HepG2 (cell line): ENCODE data around the gene C1orf116. TPM values are rescaled to one million over a fixed set of nuclear protein-coding genes. Genes with fewer than 3 reads are reported as not detected.

Source experiments
- ATAC-seq: fragments of 200-7000 bp; cut with Tn5 transposase; 3 replicates; pipeline ENCODE4 v1.9.1; 2020; ENCODE audit warnings: mild to moderate bottlenecking, moderate library complexity
- BruUV-seq: library from RNA; stranded (reverse); fragments of 400-500 nt; replicated peaks from 2 replicates; lab custom pipeline; 2021; lab: Mats Ljungman, UMichigan
- CTCF ChIA-PET: fragments of 300-600 bp; formaldehyde crosslinking; extraction: SDS; loops from one replicate; lab custom pipeline; 2021; ENCODE audit warnings: low total read pairs, inconsistent platforms, low intra/inter-chr PET ratio; lab: Yijun Ruan, JAX
- POLR2A ChIA-PET: fragments of 350-600 bp; sonication (Branson Sonifier 250); formaldehyde crosslinking; loops from one replicate; lab custom pipeline; 2020; ENCODE audit warnings: antibody characterized with exemption, inconsistent platforms; lab: Yijun Ruan, JAX
- DNase-seq: peaks from one replicate; pipeline ENCODE4 v3.0.0-alpha.2; 2015; ENCODE audit warnings: low spot score
- FAIRE-seq: peaks from 3 replicates; lab custom pipeline; 2011; peaks lifted over from hg19 to GRCh38; lab: Jason Lieb, UNC
- H2AFZ ChIP-seq: one replicate; pipeline ENCODE4 v1.6.1; 2011; ENCODE audit warnings: low read length, inconsistent platforms
- H3K27ac ChIP-seq: fragments of 300-600 bp; 3 replicates; pipeline ENCODE4 v1.8.0; 2011; ENCODE audit warnings: mixed run types, mild to moderate bottlenecking, mixed read lengths, low read length, inconsistent platforms; ENCODE audit not compliant: insufficient read depth; ENCODE audit errors: extremely low read length
- H3K27me3 ChIP-seq, 2 experiments: fragments of 200-600 bp in 1 of 2; 2 replicates in 1 of 2; 3 replicates in 1 of 2; pipeline versions ENCODE4 v1.6.0 to v1.8.0; 2011; ENCODE audit warnings: low read length in 2 of 2, mild to moderate bottlenecking in 2 of 2, moderate library complexity in 2 of 2, inconsistent platforms in 1 of 2; ENCODE audit not compliant: insufficient read depth in 2 of 2, control insufficient read depth in 1 of 2
- H3K36me3 ChIP-seq, 2 experiments: fragments of 200-600 bp in 1 of 2; replicated peaks in 1 of 2; 2 replicates in 1 of 2; 3 replicates in 1 of 2; pipeline versions ENCODE4 v1.5.1 to v1.8.0; 2011; ENCODE audit warnings: low read length in 2 of 2, inconsistent platforms in 1 of 2; ENCODE audit not compliant: insufficient read depth in 2 of 2, control insufficient read depth in 1 of 2
- H3K4me1 ChIP-seq: 2 replicates; pipeline ENCODE4 v1.5.1; 2012; ENCODE audit warnings: low read length, inconsistent platforms; ENCODE audit not compliant: insufficient read depth
- H3K4me2 ChIP-seq: 2 replicates; pipeline ENCODE4 v1.6.0; 2011; ENCODE audit warnings: low read depth, low read length, inconsistent platforms
- H3K4me3 ChIP-seq, 3 experiments: fragments of 200-600 bp in 1 of 3; sonication (generic), shearing (Covaris generic) in 1 of 3; replicated peaks in 1 of 3; 2 replicates each; pipeline ENCODE4 v1.5.1; 2011 to 2016; ENCODE audit warnings: low read length in 3 of 3, inconsistent platforms in 2 of 3, low read depth in 2 of 3, mild to moderate bottlenecking in 2 of 3, control low read depth in 1 of 3, mixed read lengths in 1 of 3; ENCODE audit not compliant: insufficient read depth in 1 of 3
- H3K79me2 ChIP-seq: one replicate; pipeline ENCODE4 v1.6.1; 2011; ENCODE audit warnings: low read length, inconsistent platforms; ENCODE audit not compliant: insufficient read depth
- H3K9ac ChIP-seq: 2 replicates; pipeline ENCODE4 v1.6.0; 2011; ENCODE audit warnings: mild to moderate bottlenecking, low read depth, low read length, inconsistent platforms; ENCODE audit not compliant: insufficient read depth
- H3K9me3 ChIP-seq: 2 replicates; pipeline ENCODE4 v1.5.1; 2012; ENCODE audit warnings: mild to moderate bottlenecking, low read length
- H4K20me1 ChIP-seq: 2 replicates; pipeline ENCODE4 v1.6.0; 2011; ENCODE audit warnings: inconsistent platforms, mild to moderate bottlenecking, low read length, moderate library complexity; ENCODE audit not compliant: insufficient read depth
- CAMTA2 ChIP-seq: sonication (generic); formaldehyde crosslinking; IDR thresholded peaks from 2 replicates; pipeline ENCODE4 v1.4.0; 2020; ENCODE audit warnings: mild to moderate bottlenecking, missing genetic modification reagents, borderline replicate concordance
- DMTF1 ChIP-seq: sonication (generic); formaldehyde crosslinking; IDR thresholded peaks from 2 replicates; pipeline ENCODE4 v1.4.0; 2020; ENCODE audit warnings: mild to moderate bottlenecking, missing genetic modification reagents
- GATAD2A ChIP-seq: IDR thresholded peaks from 2 replicates; pipeline ENCODE4 v1.6.1; 2016
- IRF2 ChIP-seq: IDR thresholded peaks from 2 replicates; pipeline ENCODE4 v1.6.1; 2018; ENCODE audit warnings: missing genetic modification reagents, missing compliant biosample characterization
- MIXL1 ChIP-seq: IDR thresholded peaks from 2 replicates; pipeline ENCODE4 v1.6.1; 2016
- MTF1 ChIP-seq: sonication (generic); formaldehyde crosslinking; IDR thresholded peaks from 2 replicates; pipeline ENCODE4 v1.5.0; 2020; ENCODE audit warnings: missing genetic modification reagents
- NAIF1 ChIP-seq: sonication (generic); formaldehyde crosslinking; IDR thresholded peaks from 2 replicates; pipeline ENCODE4 v1.5.0; 2020; ENCODE audit warnings: mild to moderate bottlenecking, missing genetic modification reagents, borderline replicate concordance
- PAXIP1 ChIP-seq: sonication (generic); formaldehyde crosslinking; conservative IDR thresholded peaks from 2 replicates; pipeline ENCODE4 v1.4.0; 2020; ENCODE audit warnings: mild to moderate bottlenecking, missing genetic modification reagents, moderate library complexity
- SNRNP70 ChIP-seq: fragments of 200-400 bp; formaldehyde crosslinking; IDR thresholded peaks from 2 replicates; pipeline ENCODE4 v1.6.1; 2017; ENCODE audit warnings: mild to moderate bottlenecking, low read depth, low read length, moderate library complexity
- STAG1 ChIP-seq: sonication (generic); formaldehyde crosslinking; IDR thresholded peaks from 2 replicates; pipeline ENCODE4 v1.4.0; 2020; ENCODE audit warnings: missing genetic modification reagents
- TEAD3 ChIP-seq: optimal IDR thresholded peaks from 2 replicates; pipeline ENCODE3; 2016; ENCODE audit warnings: borderline replicate concordance
- ZFP91 ChIP-seq: sonication (generic); formaldehyde crosslinking; IDR thresholded peaks from 2 replicates; pipeline ENCODE4 v1.9.0; 2022; ENCODE audit warnings: missing genetic modification reagents, mild to moderate bottlenecking, borderline replicate concordance
- ZMYM4 ChIP-seq: sonication (generic); formaldehyde crosslinking; IDR thresholded peaks from 2 replicates; pipeline ENCODE4 v1.8.1; 2023; ENCODE audit warnings: mild to moderate bottlenecking, missing genetic modification reagents
- ZNF292 ChIP-seq: sonication (generic); formaldehyde crosslinking; IDR thresholded peaks from 2 replicates; pipeline ENCODE4 v1.8.1; 2022; ENCODE audit warnings: mild to moderate bottlenecking, low read depth, missing genetic modification reagents, borderline replicate concordance
- ZNF33A ChIP-seq: sonication (generic); formaldehyde crosslinking; IDR thresholded peaks from 2 replicates; pipeline ENCODE4 v1.5.1; 2020; ENCODE audit warnings: missing genetic modification reagents, mild to moderate bottlenecking, moderate library complexity, borderline replicate concordance
- WGBS: methylation state at CpG from one replicate; pipeline ENCODE4 v1.1.6; 2017; ENCODE audit warnings: low lambda C conversion rate; 5-methylcytosine and 5-hydroxymethylcytosine counted together
- in situ Hi-C: cut with HindIII; loops from 2 replicates; pipeline ENCODE4 v1.10.0; 2017; ENCODE audit warnings: low pct_unique_long_range_greater_than_20kb; ENCODE audit not compliant: extremely low pct_ligation_motif_present
- intact Hi-C: fragments of 100-400 bp; cut with micrococcal nuclease; formaldehyde crosslinking; loops from one replicate; pipeline ENCODE4 v1.10.0; 2022; ENCODE audit not compliant: unreplicated experiment
- polyA plus RNA-seq, 8 experiments: library from polyadenylated mRNA; depleted of rRNA in 3 of 8; stranded (reverse) in 7 of 8; unstranded in 1 of 8; fragments of >200 nt; fragmentation: Illumina TruSeq in 4 of 8; extraction: Trizol in 4 of 8; gene quantifications; 2 replicates each; pipeline versions ENCODE4 v1.2.1 to v1.2.3, GENCODE V29; 2011 to 2016; ENCODE audit warnings: low read depth in 4 of 8, missing spikeins in 1 of 8, mixed read lengths in 1 of 8; ENCODE audit not compliant: insufficient read depth in 1 of 8
- total RNA-seq, 5 experiments: library from RNA; depleted of rRNA; stranded (reverse); fragments of >200 nt; fragmentation: Illumina TruSeq; extraction: Trizol; gene quantifications; 2 replicates each; pipeline ENCODE4 v1.2.3, GENCODE V29; 2016; ENCODE audit warnings: low read depth in 1 of 5

C1orf116 gene
- total and polyA plus RNA-seq, 2 of the 13 experiments (the other 11 are each of a cell fraction or from before 2014, with no cell fraction given) = 0.51 to 0.95 TPM

GRCh38 chr1:207004931-207005830 lies 27.4 kb downstream of the C1orf116 start (continued):
- peak; percentile 36; the same call in 1 of the 2 replicates for TF ChIP-seq GATAD2A (CRISPR knock-in tag)
- no peak for TF ChIP-seq ZNF292 (CRISPR knock-in tag)
- peak; percentile 48 for TF ChIP-seq STAG1 (CRISPR knock-in tag)
- TF ChIP-seq IRF2 (CRISPR knock-in tag) = peak; percentile 36; the same call in 1 of the 2 replicates
- TF ChIP-seq CAMTA2 (CRISPR knock-in tag) = no peak
- peak; percentile 74 for TF ChIP-seq TEAD3 (CRISPR knock-in tag)
- TF ChIP-seq, all 625 proteins: peak for 11

- POLR2A ChIA-PET = no interaction called here
Measured at GRCh38 chr1:207003210-207003609, 29.3 kb downstream of the C1orf116 start.

More at GRCh38 chr1:207003210-207003609, 29.3 kb downstream of the C1orf116 start:
- no peaks in the 10 kb centered on the region for H3K79me2 ChIP-seq
- CTCF ChIA-PET = no interaction called here
- DNase-seq (no peak), FAIRE-seq (no peak), ATAC-seq (peak; percentile 28)
- H2AFZ ChIP-seq = peak overlapping the region; percentile 79
- H4K20me1 ChIP-seq = no peaks in the 10 kb centered on the region
- WGBS = 2% methylated on average over 4 of the region's 4 CpGs
- H3K4me2 ChIP-seq = peak overlapping the region; percentile 70
- peak overlapping the region; percentile 37; the same call in 1 of the 2 replicates for H3K9ac ChIP-seq
- TF ChIP-seq PAXIP1 (CRISPR knock-in tag) (0 out of 2 replicates have a peak, but pooled peaks have one; percentile 16), ZMYM4 (CRISPR knock-in tag) (no peak), DMTF1 (CRISPR knock-in tag) (no peak), ZFP91 (peak; percentile 19; the same call in 1 of the 2 replicates), NAIF1 (CRISPR knock-in tag) (no peak), MTF1 (CRISPR knock-in tag) (no peak), ZNF33A (CRISPR knock-in tag) (no peak), MIXL1 (no peak), SNRNP70 (no peak)
- in situ Hi-C loops = no loop called here
- H3K36me3 ChIP-seq = no peaks in the 10 kb centered on the region
- no peaks in the 10 kb centered on the region for H3K9me3 ChIP-seq
- intact Hi-C loops = no loop called here
- H3K4me3 ChIP-seq = peak overlapping the region in 2 of 3 experiments; percentile 18 to 51; a peak in 3 of 6 replicates
- peaks cover 61% of the 10 kb centered on the region for H3K4me1 ChIP-seq
- no TSS peak for BruUV-seq
- no peaks in the 10 kb centered on the region for H3K27me3 ChIP-seq
- no peak overlapping the region for H3K27ac ChIP-seq
